Stomach (tissue), 9 donors: Measurements from ENCODE around the gene GRK6. TPM values are rescaled to one million over a fixed set of nuclear protein-coding genes. Genes with fewer than 3 reads are reported as not detected.
A peak's percentile ranks its signal among the peaks of the same experiment; 100 is the strongest.

Experiments used
- DNase-seq, 2 donors: peaks; one replicate each; pipeline versions ENCODE4 v3.0.0 to v3.0.0-alpha.2; 2013 to 2019
- H3K27ac ChIP-seq, 5 donors: fragments of 200-600 bp in 4 of 5; sonication (generic) in 4 of 5; one replicate each; pipeline ENCODE4 v1.5.1; 2013 to 2019; ENCODE audit warnings: mild to moderate bottlenecking in 1 of 5, moderate library complexity in 1 of 5
- H3K27me3 ChIP-seq, 3 donors: fragments of 200-600 bp; sonication (generic); one replicate each; pipeline ENCODE4 v1.5.1; 2017 to 2019; ENCODE audit warnings: mixed run types in 1 of 3
- H3K36me3 ChIP-seq, 4 donors: fragments of 200-600 bp; sonication (generic); 1 replicate in 3 of 4; 2 replicates in 1 of 4; pipeline ENCODE4 v1.5.1; 2016 to 2019
- H3K4me1 ChIP-seq, 4 donors: fragments of 200-600 bp; sonication (generic); one replicate each; pipeline ENCODE4 v1.5.1; 2016 to 2019
- H3K4me3 ChIP-seq, 4 donors: fragments of 200-600 bp; sonication (generic) in 3 of 4; one replicate each; pipeline ENCODE4 v1.5.1; 2016 to 2019; ENCODE audit warnings: mild to moderate bottlenecking in 1 of 4
- H3K9me3 ChIP-seq, 4 donors: fragments of 200-600 bp; sonication (generic); one replicate each; pipeline ENCODE4 v1.5.1; 2016 to 2019
- CTCF ChIP-seq, 7 experiments: fragments of 450-650 bp in 4 of 7; fragments of 200-600 bp in 3 of 7; sonication (generic) in 3 of 7; IDR thresholded peaks; one replicate each; pipeline ENCODE4 v1.5.1; 2016 to 2019; ENCODE audit warnings: antibody characterized with exemption in 7 of 7, control low read depth in 2 of 7, mild to moderate bottlenecking in 1 of 7
- EP300 ChIP-seq: sonication (generic); formaldehyde crosslinking; IDR thresholded peaks from one replicate; pipeline ENCODE4 v1.6.1; 2017; ENCODE audit warnings: antibody characterized with exemption
- POLR2A ChIP-seq, 4 donors: fragments of 450-650 bp; IDR thresholded peaks; one replicate each; pipeline ENCODE4 v1.6.1; 2016; ENCODE audit warnings: antibody characterized with exemption in 4 of 4, control low read depth in 2 of 4, mild to moderate bottlenecking in 1 of 4, moderate library complexity in 1 of 4
- POLR2AphosphoS5 ChIP-seq, 3 donors: sonication (generic); formaldehyde crosslinking; IDR thresholded peaks; one replicate each; pipeline ENCODE4 v1.6.1; 2016; ENCODE audit warnings: antibody characterized with exemption in 3 of 3
- WGBS, 5 donors: extraction: QIAGEN DNeasy Blood & Tissue Kit in 3 of 5; methylation state at CpG; one replicate each; pipeline versions ENCODE4 v1.1.5 to v1.1.7; 2013 to 2018; 5-methylcytosine and 5-hydroxymethylcytosine counted together
- intact Hi-C: fragments of 100-400 bp; cut with DNase I; formaldehyde crosslinking; loops from one replicate; pipeline ENCODE4 v1.15.1; 2023; ENCODE audit warnings: low total_unique reads
- polyA plus RNA-seq, 3 donors: library from polyadenylated mRNA; stranded (reverse); fragments of 200-250 nt; gene quantifications; one replicate each; pipeline ENCODE4 v1.2.3, GENCODE V29; 2013
- total RNA-seq, 5 donors: library from RNA; depleted of rRNA; stranded (reverse); fragments of >200 nt; gene quantifications; one replicate each; pipeline versions ENCODE4 v1.1.0 to v1.2.3, GENCODE V29; 2014 to 2016
- donor health status: healthy with polysubstance abuse.
- donor health status: Bipolar disorder and iron deficiency.
- donor health status: healthy.

GRK6 gene
- total and polyA plus RNA-seq, 8 donors, result 1.8 to 91.2 (median 17.7) TPM

GRCh38 chr5:177387405-177387804 lies 39.1 kb upstream of the GRK6 start:
- intact Hi-C loops, result no loop called here
- 78 to 89% (median 84%) methylated on average over 14 of the region's 14 CpGs for WGBS, 5 donors
- peaks cover 0 to 37% (median 3%) of the 10 kb centered on the region in 3 donors for H3K27me3 ChIP-seq
- no peaks in the 10 kb centered on the region for H3K9me3 ChIP-seq
- no peak overlapping the region for H3K27ac ChIP-seq
- H3K4me3 ChIP-seq, result no peak overlapping the region
- H3K4me1 ChIP-seq, result peaks cover 0 to 25% (median 20%) of the 10 kb centered on the region in 4 donors
- no peaks in the 10 kb centered on the region for H3K36me3 ChIP-seq
- TF ChIP-seq CTCF (IDR thresholded peaks at IDR 0.05) (no peak), POLR2A (IDR thresholded peaks at IDR 0.05) (no peak), POLR2AphosphoS5 (IDR thresholded peaks at IDR 0.05) (no peak), EP300 (no peak)
- no peak for DNase-seq

- peaks cover 0 to 20% (median 15%) of the 10 kb centered on the region in 4 donors for H3K4me1 ChIP-seq
- H3K9me3 ChIP-seq, result no peaks in the 10 kb centered on the region
- WGBS, 5 donors, result 81 to 92% (median 88%) methylated on average over 10 of the region's 10 CpGs
- no peak overlapping the region for H3K4me3 ChIP-seq
- no peaks in the 10 kb centered on the region for H3K36me3 ChIP-seq
- no peak for TF ChIP-seq POLR2AphosphoS5 (IDR thresholded peaks at IDR 0.05)
- TF ChIP-seq EP300, result no peak
- TF ChIP-seq POLR2A (IDR thresholded peaks at IDR 0.05), result no peak
- no peak for TF ChIP-seq CTCF (IDR thresholded peaks at IDR 0.05)
- peaks cover 0 to 36% (median 3%) of the 10 kb centered on the region in 3 donors for H3K27me3 ChIP-seq
- intact Hi-C loops, result no loop called here
- H3K27ac ChIP-seq, result peak overlapping the region in 1 of 5 donors; percentile 27
- no peak for DNase-seq
These were observed 37.9 kb upstream of the GRK6 start for GRCh38 chr5:177388521-177389052.

- Histone ChIP-seq H3K4me3 (no peak overlapping the region), H3K9me3 (no peaks in the 10 kb centered on the region), H3K36me3 (no peaks in the 10 kb centered on the region), H3K27me3 (peaks cover 0 to 32% (median 3%) of the 10 kb centered on the region in 3 donors), H3K4me1 (peaks cover 0 to 20% (median 15%) of the 10 kb centered on the region in 4 donors), H3K27ac (peak overlapping the region; percentile 5 to 33 (median 26))
- DNase-seq, result peak in 1 of 2 donors; percentile 73
- no peak for TF ChIP-seq POLR2A (IDR thresholded peaks at IDR 0.05)
- no peak for TF ChIP-seq POLR2AphosphoS5 (IDR thresholded peaks at IDR 0.05)
- TF ChIP-seq CTCF (IDR thresholded peaks at IDR 0.05), result no peak
- TF ChIP-seq EP300, result no peak
- WGBS, 5 donors, result 27 to 48% (median 38%) methylated on average over 20 to 21 of the region's 21 CpGs
- intact Hi-C loops, result loop anchor here (5.0 kb wide), 1 partner anchor 113 kb away; no protein-coding TSS in a partner anchor
These were observed 37.0 kb upstream of the GRK6 start for GRCh38 chr5:177389241-177390169.
